GM18858 (cell line): ENCODE data around the gene WASL.
A peak's percentile ranks its signal among the peaks of the same experiment; 100 is the strongest.
"Not testable (repeated sequence)": the region's sequence is repeated elsewhere in the genome, so short reads cannot be mapped to it uniquely, and the experiment has no call there.

Source experiments
- ATAC-seq: cut with Tn5 transposase; IDR thresholded peaks from one replicate; pipeline ENCODE4 v1.9.1; 2021; ENCODE audit not compliant: unreplicated experiment

WASL gene

GRCh38 chr7:123635551-123636359 is 113.0 kb downstream of the WASL start:
- peak; percentile 69 for ATAC-seq

GRCh38 chr7:123634011-123634573 is 114.7 kb downstream of the WASL start:
- not testable (repeated sequence) for ATAC-seq

GRCh38 chr7:123633553-123633952 is 115.2 kb downstream of the WASL start:
- ATAC-seq, result no peak

GRCh38 chr7:123632808-123633207 is 116.0 kb downstream of the WASL start:
- no peak for ATAC-seq
